Spleen (tissue), 7 donors: Measurements from ENCODE around the gene N4BP3.

Source experiments
- POLR2A ChIP-seq, 3 donors: fragments of 450-650 bp; IDR thresholded peaks; one replicate each; pipeline ENCODE4 v1.5.1; 2017; ENCODE audit warnings: antibody characterized with exemption in 3 of 3, mild to moderate bottlenecking in 1 of 3
- TF ChIP-seq, protein P1 (sequence below), 11 experiments: fragments of 200-600 bp in 7 of 11; fragments of 450-650 bp in 4 of 11; sonication (generic) in 4 of 11; IDR thresholded peaks in 8 of 11; conservative IDR thresholded peaks in 3 of 11; 1 replicate in 7 of 11; 2 replicates in 4 of 11; pipeline versions ENCODE4 v1.4.0 to v1.8.0; 2016 to 2021; ENCODE audit warnings: antibody characterized with exemption in 11 of 11, inconsistent platforms in 4 of 11, mild to moderate bottlenecking in 1 of 11
- donor health status: DM: no; HTN: no; CAD: no; lungs with moderate emphysema.
- donor health status: DM: no; HTN: no; CAD: no.
- donor health status: DM: no; HTN: no; CAD: no.

DNA sequence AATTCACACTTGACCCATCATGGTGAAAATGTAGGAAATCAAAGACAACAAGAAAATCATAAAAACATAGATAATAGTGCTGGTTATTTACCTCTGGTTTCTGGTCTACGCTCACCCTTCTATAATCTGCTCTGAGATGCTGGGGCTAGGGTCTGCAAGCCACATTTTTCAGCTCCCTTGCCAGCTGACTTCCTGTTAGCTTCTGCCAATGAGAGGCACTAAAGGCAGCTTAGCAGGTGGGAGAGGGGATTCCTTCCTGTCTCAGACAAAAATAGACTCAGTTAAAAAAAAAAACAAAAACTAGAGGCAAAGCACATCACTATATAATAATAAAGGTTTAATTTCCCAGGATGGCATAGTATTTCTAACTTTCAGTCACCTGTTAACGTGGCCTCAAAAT is 20.2 kb upstream of the N4BP3 start:
- TF ChIP-seq POLR2A (IDR thresholded peaks at IDR 0.05) = no peak
- TF ChIP-seq, protein P1, sequence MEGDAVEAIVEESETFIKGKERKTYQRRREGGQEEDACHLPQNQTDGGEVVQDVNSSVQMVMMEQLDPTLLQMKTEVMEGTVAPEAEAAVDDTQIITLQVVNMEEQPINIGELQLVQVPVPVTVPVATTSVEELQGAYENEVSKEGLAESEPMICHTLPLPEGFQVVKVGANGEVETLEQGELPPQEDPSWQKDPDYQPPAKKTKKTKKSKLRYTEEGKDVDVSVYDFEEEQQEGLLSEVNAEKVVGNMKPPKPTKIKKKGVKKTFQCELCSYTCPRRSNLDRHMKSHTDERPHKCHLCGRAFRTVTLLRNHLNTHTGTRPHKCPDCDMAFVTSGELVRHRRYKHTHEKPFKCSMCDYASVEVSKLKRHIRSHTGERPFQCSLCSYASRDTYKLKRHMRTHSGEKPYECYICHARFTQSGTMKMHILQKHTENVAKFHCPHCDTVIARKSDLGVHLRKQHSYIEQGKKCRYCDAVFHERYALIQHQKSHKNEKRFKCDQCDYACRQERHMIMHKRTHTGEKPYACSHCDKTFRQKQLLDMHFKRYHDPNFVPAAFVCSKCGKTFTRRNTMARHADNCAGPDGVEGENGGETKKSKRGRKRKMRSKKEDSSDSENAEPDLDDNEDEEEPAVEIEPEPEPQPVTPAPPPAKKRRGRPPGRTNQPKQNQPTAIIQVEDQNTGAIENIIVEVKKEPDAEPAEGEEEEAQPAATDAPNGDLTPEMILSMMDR (IDR thresholded peaks at IDR 0.05 in 8 of 11, conservative IDR thresholded peaks at IDR 0.05 in 3 of 11) = no peak
